ENCODE results near the gene HTT.
"Not testable (repeated sequence)": the region's sequence is repeated elsewhere in the genome, so short reads cannot be mapped to it uniquely, and the experiment has no call there.

HTT gene

GRCh38 chr4:3044870-3045819, 29.3 kb upstream of the HTT start:
- Histone ChIP-seq H3K36me3 (no peaks in the 10 kb centered on the region), H3K4me3 (ENCODE audit: low read depth, low read length) (no peak overlapping the region), H3K4me1 (no peaks in the 10 kb centered on the region), H3K27me3 (no peaks in the 10 kb centered on the region), H3K9me3 (no peaks in the 10 kb centered on the region)
- DNase-seq = no peak
- TF ChIP-seq, protein P1, sequence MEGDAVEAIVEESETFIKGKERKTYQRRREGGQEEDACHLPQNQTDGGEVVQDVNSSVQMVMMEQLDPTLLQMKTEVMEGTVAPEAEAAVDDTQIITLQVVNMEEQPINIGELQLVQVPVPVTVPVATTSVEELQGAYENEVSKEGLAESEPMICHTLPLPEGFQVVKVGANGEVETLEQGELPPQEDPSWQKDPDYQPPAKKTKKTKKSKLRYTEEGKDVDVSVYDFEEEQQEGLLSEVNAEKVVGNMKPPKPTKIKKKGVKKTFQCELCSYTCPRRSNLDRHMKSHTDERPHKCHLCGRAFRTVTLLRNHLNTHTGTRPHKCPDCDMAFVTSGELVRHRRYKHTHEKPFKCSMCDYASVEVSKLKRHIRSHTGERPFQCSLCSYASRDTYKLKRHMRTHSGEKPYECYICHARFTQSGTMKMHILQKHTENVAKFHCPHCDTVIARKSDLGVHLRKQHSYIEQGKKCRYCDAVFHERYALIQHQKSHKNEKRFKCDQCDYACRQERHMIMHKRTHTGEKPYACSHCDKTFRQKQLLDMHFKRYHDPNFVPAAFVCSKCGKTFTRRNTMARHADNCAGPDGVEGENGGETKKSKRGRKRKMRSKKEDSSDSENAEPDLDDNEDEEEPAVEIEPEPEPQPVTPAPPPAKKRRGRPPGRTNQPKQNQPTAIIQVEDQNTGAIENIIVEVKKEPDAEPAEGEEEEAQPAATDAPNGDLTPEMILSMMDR (IDR thresholded peaks at IDR 0.05; ENCODE audit: low read depth, low read length) = no peak

DNA sequence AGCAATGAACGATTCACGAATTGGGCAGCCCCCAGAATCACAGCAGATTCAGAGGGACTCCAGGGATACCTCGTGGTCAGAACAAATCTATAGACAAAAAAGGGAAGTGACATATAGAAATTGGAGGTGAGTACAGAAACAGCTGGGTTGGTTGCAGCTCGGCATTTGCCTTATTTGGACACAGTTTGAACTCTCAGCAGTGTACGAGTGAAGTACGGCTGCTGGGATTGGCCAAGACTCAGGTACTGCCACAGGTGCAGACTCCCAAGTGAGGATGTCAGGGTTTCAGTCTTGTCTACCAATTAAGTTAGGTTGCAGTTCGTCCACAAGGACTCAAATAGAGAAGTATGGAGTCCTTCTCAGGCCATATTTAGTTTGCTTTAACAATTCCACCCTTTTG, 28.3 kb upstream of the HTT start:
- no peaks in the 10 kb centered on the region for H3K4me1 ChIP-seq
- H3K4me3 ChIP-seq (ENCODE audit: low read depth, low read length) = no peak overlapping the region
- no peak for DNase-seq
- no peaks in the 10 kb centered on the region for H3K36me3 ChIP-seq
- H3K9me3 ChIP-seq = no peaks in the 10 kb centered on the region
- TF ChIP-seq, protein P1 (IDR thresholded peaks at IDR 0.05; ENCODE audit: low read depth, low read length) = no peak
- no peaks in the 10 kb centered on the region for H3K27me3 ChIP-seq

DNA sequence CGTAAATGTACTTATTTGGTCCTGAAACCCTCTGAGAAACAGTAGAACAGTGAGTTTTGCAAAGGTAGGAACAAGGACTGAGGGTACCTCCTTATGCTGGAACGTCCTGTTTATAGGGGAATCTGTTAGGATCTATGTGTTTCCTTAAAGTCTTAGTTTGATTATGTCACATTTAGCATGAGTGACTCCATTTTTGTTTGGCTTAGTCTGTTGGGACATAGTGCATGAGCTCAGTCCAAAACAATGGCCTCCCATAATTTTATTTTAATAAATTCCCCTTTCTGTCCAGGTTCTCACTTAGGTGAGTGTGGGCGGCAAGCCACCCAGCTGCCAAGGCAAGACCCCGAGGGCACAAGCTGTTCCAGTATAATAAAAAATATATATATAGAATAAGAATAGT, 27.9 kb upstream of the HTT start:
- TF ChIP-seq, protein P1 (IDR thresholded peaks at IDR 0.05; ENCODE audit: low read depth, low read length) = no peak
- H3K4me3 ChIP-seq (ENCODE audit: low read depth, low read length) = no peak overlapping the region
- H3K27me3 ChIP-seq = no peaks in the 10 kb centered on the region
- DNase-seq = no peak
- H3K4me1 ChIP-seq = no peaks in the 10 kb centered on the region
- H3K36me3 ChIP-seq = no peaks in the 10 kb centered on the region
- no peaks in the 10 kb centered on the region for H3K9me3 ChIP-seq

DNA sequence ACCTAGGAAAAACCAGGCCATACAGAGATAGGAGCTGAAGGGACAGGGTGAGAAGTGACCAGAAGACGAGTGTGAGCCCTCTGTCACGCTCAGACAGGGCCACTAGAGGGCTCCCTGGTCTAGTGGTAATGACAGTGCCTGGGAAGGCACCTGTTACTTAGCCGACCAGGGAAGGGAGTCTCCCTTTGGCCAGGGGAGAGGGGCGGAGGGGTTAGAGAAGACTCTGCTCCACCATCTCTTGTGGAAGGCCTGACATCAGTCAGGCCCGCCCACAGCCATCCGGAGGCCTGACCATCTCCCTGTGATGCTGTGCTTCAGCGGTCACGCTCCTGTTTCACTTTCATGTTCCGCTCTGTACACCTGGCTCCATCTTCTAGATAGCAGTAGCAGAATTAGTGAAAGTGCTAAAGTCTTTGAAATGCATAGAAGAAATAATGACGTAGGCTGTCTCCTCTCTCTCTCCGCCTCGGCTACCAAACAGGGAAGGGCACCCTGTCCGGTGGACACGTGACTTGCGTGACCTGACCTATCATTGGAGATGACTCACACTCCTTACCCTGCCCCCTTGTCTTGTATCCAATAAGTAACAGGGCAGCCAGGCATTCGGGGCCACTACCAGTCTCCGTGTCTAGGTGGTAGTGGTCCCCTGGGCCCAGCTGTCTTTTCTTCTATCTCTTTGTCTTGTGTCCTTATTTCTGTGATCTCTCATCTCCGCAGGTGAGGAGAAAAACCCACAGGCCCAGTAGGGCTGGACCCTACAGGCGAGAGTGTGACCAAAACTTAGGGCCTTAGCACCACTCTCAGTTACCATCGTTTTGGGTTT, 26.8 kb upstream of the HTT start:
- no peak overlapping the region for H3K4me3 ChIP-seq (ENCODE audit: low read depth, low read length)
- no peaks in the 10 kb centered on the region for H3K36me3 ChIP-seq

GRCh38 chr4:3051141-3051897, 23.2 kb upstream of the HTT start:
- DNase-seq; H3K4me1 ChIP-seq; H3K9me3 ChIP-seq; H3K36me3 ChIP-seq; H3K4me3 ChIP-seq (ENCODE audit: low read depth, low read length); H3K27me3 ChIP-seq: not testable (repeated sequence)

More for the DNA sequence above, 26.8 kb upstream of the HTT start:
- DNase-seq = peak; percentile 80
- TF ChIP-seq, protein P1 (IDR thresholded peaks at IDR 0.05; ENCODE audit: low read depth, low read length) = peak; percentile 85
- H3K9me3 ChIP-seq = no peaks in the 10 kb centered on the region
- no peaks in the 10 kb centered on the region for H3K4me1 ChIP-seq
- no peaks in the 10 kb centered on the region for H3K27me3 ChIP-seq

GRCh38 chr4:3054169-3054759, 20.2 kb upstream of the HTT start:
- DNase-seq = no peak
- H3K36me3 ChIP-seq = no peaks in the 10 kb centered on the region
- H3K4me1 ChIP-seq = no peaks in the 10 kb centered on the region
- no peak overlapping the region for H3K4me3 ChIP-seq (ENCODE audit: low read depth, low read length)
- no peaks in the 10 kb centered on the region for H3K27me3 ChIP-seq
- no peaks in the 10 kb centered on the region for H3K9me3 ChIP-seq
- TF ChIP-seq, protein P1 (IDR thresholded peaks at IDR 0.05; ENCODE audit: low read depth, low read length) = no peak
